Globus pallidus (tissue), 1 donor: Measurements from ENCODE around the gene PRSS53.

Source experiments
- DNase-seq: peaks from one replicate; pipeline ENCODE4 v3.0.0-alpha.2; 2015; ENCODE audit warnings: low spot score

PRSS53 gene

GRCh38 chr16:31077592-31078396 is 10.9 kb downstream of the PRSS53 start:
- DNase-seq = no peak

- DNase-seq = no peak
Measured at GRCh38 chr16:31077024-31077423, 11.7 kb downstream of the PRSS53 start.

DNA sequence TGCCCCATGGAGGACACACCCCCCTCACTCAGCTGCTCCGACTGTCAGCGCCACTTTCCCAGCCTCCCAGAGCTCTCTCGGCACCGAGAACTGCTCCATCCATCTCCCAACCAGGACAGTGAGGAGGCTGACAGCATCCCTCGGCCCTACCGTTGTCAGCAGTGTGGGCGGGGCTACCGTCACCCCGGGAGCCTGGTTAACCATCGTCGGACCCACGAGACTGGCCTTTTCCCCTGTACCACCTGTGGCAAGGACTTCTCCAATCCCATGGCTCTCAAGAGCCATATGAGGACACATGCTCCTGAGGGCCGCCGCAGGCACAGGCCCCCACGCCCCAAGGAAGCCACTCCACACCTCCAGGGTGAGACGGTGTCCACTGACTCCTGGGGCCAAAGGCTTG is 12.4 kb downstream of the PRSS53 start:
- no peak for DNase-seq

- DNase-seq = no peak
Measured at GRCh38 chr16:31074814-31075183, 13.9 kb downstream of the PRSS53 start.

- DNase-seq = peak; percentile 100
Measured at GRCh38 chr16:31073970-31074813, 14.6 kb downstream of the PRSS53 start, which contains the start of the genes ZNF646 and ZNF668. ZNF646 (plus strand) TSS chr16:31074422; CDS start chr16:31076325, 1,903 bp downstream. ZNF668 (minus strand) TSS chr16:31074240; CDS start chr16:31064459, 9,781 bp downstream.

DNA sequence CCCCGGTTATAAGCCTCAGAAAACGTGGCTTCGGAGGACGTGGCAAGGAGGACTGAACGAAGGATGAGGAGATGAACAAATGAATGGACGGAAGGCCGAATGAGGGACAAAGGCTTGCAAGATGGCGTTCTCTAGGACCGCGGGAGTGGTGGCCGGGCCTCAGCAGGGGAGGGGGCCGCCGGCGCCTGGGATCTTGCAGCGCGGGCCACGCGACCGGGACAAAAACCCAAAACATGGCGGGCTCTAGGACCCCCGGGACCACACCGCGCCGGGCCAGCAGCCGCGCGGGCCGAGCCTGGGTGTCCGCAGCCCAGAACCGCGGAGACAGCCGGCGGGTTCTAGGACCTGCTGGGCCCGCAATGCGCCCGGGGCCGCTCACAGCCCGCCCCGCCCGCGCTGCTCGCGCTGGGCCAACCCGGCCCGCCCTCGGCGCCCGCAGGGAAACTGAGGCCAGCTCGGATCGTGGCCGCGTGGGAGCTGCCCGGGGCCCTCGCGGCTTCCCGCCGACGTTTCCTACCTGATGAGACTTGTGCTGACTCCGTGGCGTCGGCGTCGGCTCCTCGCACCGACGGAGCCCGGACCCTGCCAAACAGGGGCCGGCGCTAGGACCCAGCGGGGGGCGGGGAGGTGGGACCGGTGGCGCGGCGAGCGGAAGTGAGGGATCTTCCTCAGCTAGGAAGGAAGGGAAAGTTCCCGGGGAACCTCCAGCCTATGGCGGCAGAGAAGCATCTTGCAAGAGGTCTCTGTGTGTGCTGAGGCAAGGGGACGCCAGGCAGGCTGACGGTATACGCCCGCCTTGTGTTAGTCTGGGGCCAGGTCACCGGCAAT is 15.4 kb downstream of the PRSS53 start:
- peak; percentile 91 for DNase-seq

DNA sequence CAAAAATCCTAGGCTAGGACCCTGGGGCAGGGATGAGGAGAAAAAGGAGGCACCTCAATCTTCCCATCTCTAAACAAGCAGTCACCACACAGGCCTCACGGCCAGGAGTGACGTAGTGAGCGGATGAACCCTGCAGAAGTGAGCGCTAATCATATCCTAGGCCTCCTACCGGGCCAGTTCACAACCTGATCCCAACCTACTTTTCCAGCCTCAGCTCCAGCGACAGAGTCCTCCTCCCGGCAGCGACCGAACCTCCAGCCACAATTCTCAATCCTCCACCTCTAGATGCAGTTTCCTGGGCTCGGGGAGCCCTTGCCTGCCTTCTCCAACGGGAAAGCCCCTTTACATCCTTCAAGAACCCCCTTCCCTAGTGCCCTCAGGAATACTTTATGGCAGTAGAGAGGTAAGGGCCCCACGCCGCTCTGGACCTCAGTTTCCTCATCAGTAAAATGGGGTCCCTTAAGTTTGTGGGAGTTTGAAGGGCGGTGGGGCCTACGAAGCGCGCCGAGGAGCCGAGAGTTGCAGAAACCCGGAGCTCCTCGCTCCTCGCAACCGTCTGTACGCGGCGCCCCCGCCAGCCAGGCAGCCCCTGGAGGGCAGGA is 16.1 kb downstream of the PRSS53 start:
- DNase-seq = no peak

DNA sequence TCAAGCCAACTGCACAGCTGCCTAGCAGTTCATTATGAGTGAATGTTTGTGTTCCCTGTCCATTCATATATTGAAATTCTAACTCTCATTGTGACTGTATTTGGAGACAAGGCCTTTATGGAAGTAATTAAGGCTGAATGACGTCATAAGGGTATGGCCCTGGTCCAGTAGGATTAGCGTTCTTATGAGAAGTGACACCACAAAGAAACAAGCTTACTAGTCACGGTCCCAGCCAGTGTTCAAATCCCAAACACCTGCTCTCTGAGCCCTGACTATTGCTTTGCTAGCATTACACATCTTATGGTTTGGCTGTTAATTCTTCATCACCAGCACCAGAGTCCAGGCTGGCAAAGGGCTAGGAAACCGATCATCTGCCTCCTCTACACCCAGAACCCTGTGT is 16.9 kb downstream of the PRSS53 start:
- DNase-seq = no peak

GRCh38 chr16:31067342-31067741 is 21.4 kb downstream of the PRSS53 start:
- DNase-seq = no peak

DNA sequence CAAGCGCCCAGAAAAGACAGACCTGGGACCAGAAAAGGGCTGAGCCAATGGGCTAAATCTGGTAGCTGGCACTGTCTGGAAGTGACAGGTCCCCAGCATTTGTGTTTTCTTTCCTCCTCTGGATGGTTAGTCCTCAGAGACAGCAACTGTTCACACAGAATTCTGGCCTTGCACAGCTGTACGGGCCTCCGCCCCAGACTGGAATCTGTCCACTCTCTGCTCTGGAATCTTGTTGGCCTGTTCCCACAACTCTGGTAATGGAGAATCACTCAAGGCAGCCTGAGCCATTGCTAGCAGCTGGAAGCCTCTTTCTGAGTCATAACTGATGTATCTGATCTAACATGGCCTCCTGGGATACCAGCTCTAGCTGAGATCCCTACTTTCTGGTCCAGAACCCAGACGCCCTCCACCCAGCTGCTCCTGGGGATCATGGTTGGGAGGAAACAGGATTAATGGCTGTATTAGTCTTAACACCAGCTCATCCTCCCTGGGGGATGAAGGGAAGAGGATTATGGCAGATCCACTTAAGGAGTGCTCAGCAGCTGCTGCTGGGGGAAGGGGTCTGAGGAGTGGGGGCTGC is 23.8 kb downstream of the PRSS53 start:
- DNase-seq = no peak

DNA sequence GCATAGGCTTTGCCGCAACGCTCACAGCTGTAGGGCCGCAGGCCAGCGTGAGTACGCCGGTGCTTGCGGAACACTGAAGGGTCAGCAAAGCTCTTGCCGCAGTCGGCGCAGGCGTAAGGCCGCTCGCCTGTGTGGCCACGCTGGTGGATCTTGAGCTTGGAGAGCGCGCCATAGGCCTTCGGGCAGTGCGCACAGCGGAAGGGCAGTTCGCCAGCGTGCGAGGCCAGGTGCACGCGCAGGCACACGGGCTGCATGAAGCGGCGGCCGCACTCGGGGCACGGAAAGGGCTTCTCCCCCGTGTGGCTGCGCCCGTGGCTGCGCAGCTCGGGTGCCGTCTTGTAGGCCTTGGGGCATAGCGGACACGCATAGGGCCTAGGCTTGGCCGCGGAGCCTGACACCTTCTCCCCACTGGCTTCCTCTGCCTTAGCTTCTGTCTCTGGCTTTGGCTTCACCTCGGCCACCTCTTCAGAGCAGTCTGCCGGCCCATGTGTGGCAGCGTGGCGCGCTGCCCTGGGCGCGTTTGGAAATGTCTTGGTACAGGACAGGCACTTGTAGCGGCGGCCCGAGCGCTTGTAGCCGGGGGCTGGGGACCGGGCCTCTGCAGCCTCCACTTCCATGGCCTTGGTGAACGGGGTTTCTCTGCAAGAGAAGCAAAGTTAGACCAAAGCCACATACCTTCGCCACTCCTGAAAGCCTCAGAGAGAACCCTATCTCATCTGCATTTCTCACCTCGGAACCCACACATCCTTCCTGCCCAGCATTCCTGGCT is 24.7 kb downstream of the PRSS53 start:
- no peak for DNase-seq

- DNase-seq = no peak
Measured at GRCh38 chr16:31063495-31063842, 25.3 kb downstream of the PRSS53 start.

GRCh38 chr16:31061813-31062440 is 26.8 kb downstream of the PRSS53 start:
- DNase-seq = no peak

- no peak for DNase-seq
Measured at GRCh38 chr16:31061126-31061812, 27.5 kb downstream of the PRSS53 start.

GRCh38 chr16:31055613-31056012 is 33.1 kb downstream of the PRSS53 start:
- no peak for DNase-seq

GRCh38 chr16:31052114-31052513 is 36.6 kb downstream of the PRSS53 start:
- no peak for DNase-seq

GRCh38 chr16:31050280-31051030 is 38.3 kb downstream of the PRSS53 start:
- DNase-seq = no peak

DNA sequence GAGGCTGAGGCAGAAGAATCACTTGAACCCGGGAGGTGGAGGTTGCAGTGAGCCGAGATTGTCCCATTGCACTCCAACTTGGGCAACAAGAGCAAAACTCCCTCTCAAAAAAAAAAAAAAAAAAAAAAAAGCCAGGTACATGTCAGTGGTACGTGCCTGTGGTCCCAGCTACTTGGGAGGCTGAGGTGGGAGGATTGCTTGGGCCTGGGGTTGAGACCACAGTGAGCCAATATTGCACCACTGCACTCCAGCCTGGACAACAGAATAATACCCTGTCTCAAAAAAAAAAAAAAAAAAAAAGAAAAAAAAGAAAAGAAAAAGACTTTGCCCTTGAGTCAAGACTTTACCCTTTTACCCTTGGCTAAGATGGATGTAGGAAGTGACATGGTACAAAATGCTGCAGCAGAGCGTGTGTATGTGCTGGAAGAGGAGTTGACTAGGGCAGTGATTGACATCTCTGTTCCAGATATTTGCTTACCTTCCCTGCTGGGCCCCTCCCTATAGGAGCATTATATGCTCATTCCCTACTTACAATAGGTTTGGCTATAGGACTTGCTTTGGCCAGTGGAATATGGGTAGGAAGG is 44.8 kb downstream of the PRSS53 start:
- no peak for DNase-seq
